ENCODE results near the gene LAMB3.

- no peak for TF ChIP-seq ASH2L (IDR thresholded peaks at IDR 0.05; ENCODE audit: borderline replicate concordance, low read depth)
- TF ChIP-seq, protein P1, sequence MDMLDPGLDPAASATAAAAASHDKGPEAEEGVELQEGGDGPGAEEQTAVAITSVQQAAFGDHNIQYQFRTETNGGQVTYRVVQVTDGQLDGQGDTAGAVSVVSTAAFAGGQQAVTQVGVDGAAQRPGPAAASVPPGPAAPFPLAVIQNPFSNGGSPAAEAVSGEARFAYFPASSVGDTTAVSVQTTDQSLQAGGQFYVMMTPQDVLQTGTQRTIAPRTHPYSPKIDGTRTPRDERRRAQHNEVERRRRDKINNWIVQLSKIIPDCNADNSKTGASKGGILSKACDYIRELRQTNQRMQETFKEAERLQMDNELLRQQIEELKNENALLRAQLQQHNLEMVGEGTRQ (IDR thresholded peaks at IDR 0.05; ENCODE audit: borderline replicate concordance, low read depth, low read length) = no peak
- no peak for TF ChIP-seq ZNF217 (IDR thresholded peaks at IDR 0.05)
- TF ChIP-seq REST (IDR thresholded peaks at IDR 0.05; ENCODE audit: low read depth, low read length) = no peak
- no peak for TF ChIP-seq ZZZ3 (IDR thresholded peaks at IDR 0.05; ENCODE audit: control insufficient read depth, insufficient read length, low read depth)
- TF ChIP-seq PML (IDR thresholded peaks at IDR 0.05; ENCODE audit: low read length) = no peak
- TF ChIP-seq, protein P2, sequence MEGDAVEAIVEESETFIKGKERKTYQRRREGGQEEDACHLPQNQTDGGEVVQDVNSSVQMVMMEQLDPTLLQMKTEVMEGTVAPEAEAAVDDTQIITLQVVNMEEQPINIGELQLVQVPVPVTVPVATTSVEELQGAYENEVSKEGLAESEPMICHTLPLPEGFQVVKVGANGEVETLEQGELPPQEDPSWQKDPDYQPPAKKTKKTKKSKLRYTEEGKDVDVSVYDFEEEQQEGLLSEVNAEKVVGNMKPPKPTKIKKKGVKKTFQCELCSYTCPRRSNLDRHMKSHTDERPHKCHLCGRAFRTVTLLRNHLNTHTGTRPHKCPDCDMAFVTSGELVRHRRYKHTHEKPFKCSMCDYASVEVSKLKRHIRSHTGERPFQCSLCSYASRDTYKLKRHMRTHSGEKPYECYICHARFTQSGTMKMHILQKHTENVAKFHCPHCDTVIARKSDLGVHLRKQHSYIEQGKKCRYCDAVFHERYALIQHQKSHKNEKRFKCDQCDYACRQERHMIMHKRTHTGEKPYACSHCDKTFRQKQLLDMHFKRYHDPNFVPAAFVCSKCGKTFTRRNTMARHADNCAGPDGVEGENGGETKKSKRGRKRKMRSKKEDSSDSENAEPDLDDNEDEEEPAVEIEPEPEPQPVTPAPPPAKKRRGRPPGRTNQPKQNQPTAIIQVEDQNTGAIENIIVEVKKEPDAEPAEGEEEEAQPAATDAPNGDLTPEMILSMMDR (IDR thresholded peaks at IDR 0.05 in 2 of 3, conservative IDR thresholded peaks at IDR 0.05 in 1 of 3; ENCODE audit: control insufficient read depth in 2 of 3, extremely low read depth in 1 of 3, insufficient read depth in 1 of 3, low read depth in 3 of 3, low read length in 3 of 3) = no peak
- TF ChIP-seq PAX8 (IDR thresholded peaks at IDR 0.05) = no peak
- TF ChIP-seq MTA3 (IDR thresholded peaks at IDR 0.05; ENCODE audit: borderline replicate concordance, low read length) = no peak
- TF ChIP-seq YBX1 (IDR thresholded peaks at IDR 0.05) = no peak
- no peak for TF ChIP-seq CBX3 (IDR thresholded peaks at IDR 0.05; ENCODE audit: borderline replicate concordance, low read depth)
Observed at GRCh38 chr1:209662879-209663327, 10.7 kb upstream of the LAMB3 start.
